Brain pericyte (primary cell): ENCODE data around the gene FUOM.

ENCODE experiments used
- DNase-seq: peaks from one replicate; pipeline ENCODE4 v3.0.0-alpha.2; 2012; ENCODE audit warnings: low read depth, low spot score

FUOM gene

GRCh38 chr10:133311570-133311969, 46.2 kb downstream of the FUOM start:
- DNase-seq = no peak

GRCh38 chr10:133310789-133311188, 47.0 kb downstream of the FUOM start:
- no peak for DNase-seq

- DNase-seq = no peak
Measured at GRCh38 chr10:133310399-133310755, 47.4 kb downstream of the FUOM start.

- no peak for DNase-seq
Measured at GRCh38 chr10:133309720-133310398, 48.0 kb downstream of the FUOM start.

GRCh38 chr10:133309100-133309719, 48.6 kb downstream of the FUOM start:
- DNase-seq = peak; percentile 56

- DNase-seq = peak; percentile 45
Measured at GRCh38 chr10:133308421-133309099, 49.3 kb downstream of the FUOM start, which contains the start of the genes TUBGCP2 and ZNF511. Gene TUBGCP2 (minus strand): TSS chr10:133308872. CDS start chr10:133302941, 5,931 bp downstream. Gene ZNF511 (plus strand): TSS chr10:133308914. CDS start chr10:133308944, 30 bp downstream.

GRCh38 chr10:133307776-133308420, 49.9 kb downstream of the FUOM start:
- DNase-seq = no peak

GRCh38 chr10:133306941-133307379, 50.9 kb downstream of the FUOM start:
- DNase-seq = no peak

DNA sequence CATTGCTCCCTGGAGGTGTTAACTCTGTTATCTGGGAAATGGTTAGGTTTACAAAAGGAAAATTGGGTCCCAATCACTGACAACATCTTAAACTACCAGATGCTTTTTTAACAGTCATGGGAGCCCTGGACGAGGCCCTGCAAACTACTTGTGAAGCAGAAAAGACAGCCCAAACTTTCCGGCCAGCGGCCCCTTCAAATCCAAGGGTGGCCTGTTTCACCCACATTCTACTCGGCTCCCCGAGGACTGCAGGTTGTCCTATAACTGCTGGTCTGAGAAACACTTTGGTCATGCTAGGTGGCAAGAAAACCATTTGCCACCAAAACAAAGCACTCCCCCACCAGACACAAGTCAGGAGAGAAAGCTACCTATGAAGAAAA, 51.7 kb downstream of the FUOM start:
- no peak for DNase-seq
